GM21447 (cell line): Measurements from ENCODE around the gene MAD2L1BP.
"Not testable (repeated sequence)": the region's sequence is repeated elsewhere in the genome, so short reads cannot be mapped to it uniquely, and the experiment has no call there.

ENCODE experiments used
- ATAC-seq: cut with Tn5 transposase; IDR thresholded peaks from one replicate; pipeline ENCODE4 v1.9.1; 2021; ENCODE audit not compliant: unreplicated experiment

MAD2L1BP gene

DNA sequence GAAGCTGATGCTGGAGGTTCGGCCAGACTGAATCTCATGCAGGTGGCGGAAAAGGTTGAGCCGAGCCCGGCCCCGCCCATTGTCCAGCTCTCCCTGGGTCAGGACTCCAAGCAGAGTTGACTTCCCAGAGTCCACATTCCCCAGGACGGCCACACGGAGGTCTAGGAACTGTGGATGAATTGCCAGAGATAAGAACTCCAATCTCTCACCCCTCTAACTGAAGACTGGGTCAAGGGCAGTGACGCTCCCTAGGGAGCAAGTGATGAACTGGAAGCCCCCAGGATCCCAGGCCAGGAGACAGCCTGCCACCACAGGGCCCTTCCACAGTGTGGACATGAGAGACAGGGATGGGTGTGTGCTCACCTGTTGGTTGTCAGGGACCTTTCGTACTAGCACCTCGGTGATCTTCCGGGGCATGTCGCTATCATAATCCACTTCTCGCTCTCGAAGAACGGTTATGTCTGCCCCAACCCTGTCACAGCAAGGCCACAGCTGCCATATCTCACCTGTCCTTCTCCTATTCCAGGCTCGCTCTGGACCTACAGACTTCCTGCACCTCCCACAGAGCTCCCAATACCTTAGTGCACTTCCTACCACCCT is 10.1 kb upstream of the MAD2L1BP start:
- no peak for ATAC-seq

DNA sequence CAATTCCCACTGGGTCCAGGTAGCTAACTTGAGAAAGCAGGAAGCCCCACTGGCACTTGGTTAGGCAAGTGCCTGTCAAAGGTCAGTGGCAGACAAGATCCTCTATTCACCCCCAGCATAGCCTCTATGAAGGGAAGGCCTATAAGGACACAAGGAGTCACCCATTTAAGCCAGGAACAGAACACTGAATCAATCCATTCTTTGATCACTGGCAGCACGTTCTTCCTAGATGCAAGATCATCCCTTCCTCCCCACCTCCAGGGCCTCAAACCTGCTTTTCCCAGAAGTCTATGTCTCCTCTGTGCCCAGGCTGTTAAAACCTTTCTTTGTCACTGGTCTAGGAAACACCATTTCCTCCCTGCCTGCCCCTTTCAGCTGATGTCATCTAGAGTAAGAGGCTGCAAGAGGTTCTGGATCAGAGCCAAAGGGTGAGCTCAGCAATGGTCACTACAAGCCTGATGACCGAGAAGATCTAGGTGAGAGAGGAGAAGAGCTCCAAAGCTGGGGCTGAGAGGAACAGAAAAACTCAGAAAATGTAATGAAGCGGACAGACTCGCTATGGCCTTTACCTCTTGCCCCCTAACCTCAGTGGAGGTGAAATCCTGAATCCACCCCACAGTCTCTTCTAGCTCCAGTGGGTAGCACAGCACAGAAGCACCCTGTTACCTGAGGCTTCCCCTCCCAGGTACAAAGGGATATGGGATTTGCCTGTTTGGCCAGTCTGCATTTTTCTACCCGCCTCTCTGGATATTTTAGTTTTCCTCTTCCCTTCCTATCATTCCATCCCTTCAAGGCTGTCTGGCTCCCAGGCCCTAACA is 8.4 kb upstream of the MAD2L1BP start:
- no peak for ATAC-seq

DNA sequence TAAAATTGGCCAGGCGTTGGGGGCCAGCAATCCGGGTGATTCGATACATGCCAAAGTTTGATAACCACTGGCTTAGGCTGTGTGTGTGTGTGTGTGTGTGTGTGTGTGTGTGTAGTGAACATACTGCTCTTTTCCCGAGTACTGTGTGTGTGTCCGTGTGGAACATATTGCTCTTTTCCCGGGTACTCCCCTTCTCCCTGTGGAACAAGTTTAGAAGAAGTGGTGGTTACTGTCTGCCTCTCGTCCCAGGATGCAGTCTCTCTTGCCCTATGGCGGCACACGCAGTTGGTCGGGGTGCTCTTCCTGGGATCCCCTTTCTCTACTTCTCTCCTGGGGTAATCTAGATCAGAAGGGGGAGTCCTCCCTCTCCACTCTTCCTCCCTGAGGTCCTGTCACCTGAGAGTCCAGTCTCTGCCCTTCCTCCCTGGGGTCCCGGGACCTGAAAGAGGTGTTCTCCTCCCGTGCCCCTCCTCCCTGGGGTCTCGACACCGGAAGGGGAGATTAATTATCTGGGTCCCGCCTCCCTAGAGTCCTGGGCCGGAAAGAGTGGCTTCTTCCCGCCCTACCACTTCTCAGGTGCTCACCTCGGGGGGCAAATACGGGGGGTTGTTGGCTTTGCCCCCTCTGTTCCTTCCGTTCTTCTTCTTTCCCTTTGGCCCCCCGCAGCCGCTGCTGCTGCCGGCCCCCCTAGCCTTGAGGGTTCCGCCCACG is 7.1 kb upstream of the MAD2L1BP start:
- ATAC-seq, result no peak

DNA sequence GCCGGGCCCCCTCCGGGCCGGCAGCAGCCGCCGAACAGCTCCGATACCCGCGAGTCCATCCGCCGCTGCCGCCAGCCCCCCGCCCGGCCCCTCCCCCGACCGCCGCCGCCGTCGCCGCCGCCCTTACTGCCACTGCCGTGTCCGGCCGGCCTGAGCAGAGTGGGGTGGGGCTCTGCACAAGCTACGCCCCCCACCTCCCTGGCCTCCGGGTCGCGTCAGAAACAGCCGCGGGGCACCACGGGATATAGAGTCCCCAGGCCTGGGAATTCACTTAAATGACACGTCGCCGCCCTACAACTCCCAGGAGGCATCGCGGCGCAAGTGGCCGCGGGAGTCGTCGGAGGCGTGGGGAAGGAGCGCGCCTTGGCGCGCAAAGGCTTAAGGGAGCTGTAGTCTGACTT is 6.5 kb upstream of the MAD2L1BP start, which contains the start of gene GTPBP2:
Gene GTPBP2 (minus strand): TSS at position 161 of the 401 bp plus-strand sequence. CDS start 102 bp downstream, at position 59.
- ATAC-seq, result peak; percentile 74

DNA sequence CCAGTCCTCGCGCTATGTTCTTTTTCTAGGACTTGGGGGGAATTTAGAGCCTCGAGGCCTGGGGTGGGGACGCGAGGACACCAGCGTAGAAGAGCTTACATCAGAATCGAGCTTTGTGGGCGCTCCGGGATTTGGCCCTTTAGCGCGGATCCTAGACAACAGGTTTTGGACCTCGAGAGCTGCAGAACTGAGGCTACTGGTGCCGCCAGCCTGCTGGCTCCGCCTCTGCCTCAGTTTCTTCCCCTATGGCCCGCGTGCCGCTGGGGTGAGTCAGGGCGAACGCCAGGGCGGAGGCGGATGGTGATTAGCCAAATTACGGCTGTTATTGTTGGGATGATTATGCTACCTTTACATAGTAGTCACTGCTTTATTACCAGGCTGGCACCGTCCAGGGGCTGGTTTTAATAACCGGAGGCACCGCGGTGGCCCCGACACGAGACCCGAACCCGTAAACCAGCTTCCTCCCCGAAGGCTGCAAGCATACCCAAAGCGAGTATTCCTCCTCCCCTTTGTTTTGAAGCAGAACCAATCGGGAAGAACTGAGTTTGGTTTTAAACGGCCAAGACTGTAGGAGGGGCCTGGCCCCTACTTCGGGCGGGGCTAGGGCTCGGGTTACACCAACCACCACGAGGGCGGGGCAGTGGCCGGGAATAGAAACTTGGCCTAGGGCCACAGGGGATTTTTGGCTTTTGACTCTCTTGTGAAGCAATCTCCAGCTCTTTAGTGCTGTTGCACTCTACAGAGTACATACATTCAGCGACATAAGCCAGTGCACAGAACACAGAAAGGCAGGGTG is 5.9 kb upstream of the MAD2L1BP start:
- ATAC-seq, result peak; percentile 66

DNA sequence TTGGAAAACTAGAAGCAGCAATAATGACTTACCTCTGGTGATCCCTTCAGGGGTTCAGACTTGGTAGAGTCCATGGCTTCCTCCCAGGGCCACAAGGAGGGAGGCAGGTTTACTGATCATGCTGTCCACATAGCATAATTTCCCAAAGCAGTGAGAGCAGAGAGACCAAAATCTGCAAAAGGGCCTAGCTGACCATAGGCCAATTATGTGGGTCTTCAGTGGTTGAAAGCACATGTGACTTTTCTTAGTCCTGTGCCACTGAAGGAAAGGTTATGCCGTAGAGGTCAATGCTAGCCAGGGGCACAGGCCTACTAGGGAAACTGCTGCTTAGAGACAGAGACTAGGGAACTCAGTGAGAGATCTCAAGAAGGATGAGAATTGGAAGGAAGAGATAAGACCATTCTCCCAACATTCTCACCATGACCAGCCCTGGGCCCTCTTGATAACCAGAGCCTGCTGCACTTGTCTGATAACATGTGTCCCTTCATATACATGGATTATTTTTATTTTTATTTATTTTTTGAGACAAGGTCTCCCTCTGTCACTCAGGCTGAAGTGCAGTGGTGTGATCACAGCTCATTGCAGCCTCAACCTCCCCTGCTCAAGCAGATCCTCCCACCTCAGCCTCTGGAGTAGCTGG is 4.5 kb upstream of the MAD2L1BP start:
- ATAC-seq, result no peak

DNA sequence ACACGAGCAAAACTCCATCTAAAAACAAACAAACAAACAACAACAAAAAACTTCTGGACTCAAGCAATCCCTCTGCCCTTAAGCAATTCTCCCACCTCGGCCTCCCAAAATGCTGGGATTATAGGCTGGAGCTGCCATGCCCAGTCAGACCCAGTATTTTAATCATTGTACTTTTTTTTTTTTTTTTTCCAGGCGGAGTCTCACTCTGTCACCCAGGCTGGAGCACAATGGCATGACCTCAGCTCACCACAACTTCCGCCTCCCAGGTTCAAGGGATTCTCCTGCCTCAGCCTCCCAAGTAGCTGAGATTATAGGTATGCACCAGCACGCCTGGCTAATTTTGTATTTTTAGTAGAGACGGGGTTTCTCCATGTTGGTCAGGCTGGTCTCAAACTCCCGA is 2.6 kb upstream of the MAD2L1BP start:
- not testable (repeated sequence) for ATAC-seq

DNA sequence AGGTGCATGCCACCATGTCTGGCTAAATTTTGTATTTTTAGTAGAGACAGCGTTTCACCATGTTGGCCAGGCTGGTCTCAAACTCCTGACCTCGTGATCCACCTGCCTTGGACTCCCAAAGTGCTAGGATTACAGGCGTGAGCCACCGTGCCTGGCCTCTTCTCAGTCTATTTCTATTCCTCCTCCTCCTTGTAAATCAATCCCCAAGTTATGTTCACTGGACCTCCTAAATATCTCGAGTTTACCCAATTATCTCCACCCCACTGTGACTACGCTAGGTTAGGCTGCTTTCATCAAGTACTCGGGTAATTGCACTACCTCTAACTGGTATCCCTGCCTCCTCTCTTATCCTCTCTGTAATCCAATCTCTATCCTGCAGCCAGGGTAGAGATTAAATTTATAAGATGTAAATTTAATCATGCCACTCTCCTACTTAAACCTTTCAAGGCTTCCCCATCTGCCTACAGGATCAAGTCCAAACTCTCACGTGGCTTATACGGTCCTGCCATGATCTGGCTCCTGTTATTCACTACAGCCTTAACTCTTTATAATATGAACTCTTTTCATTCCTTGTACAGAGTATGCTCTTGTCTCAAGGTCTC is 837 bp upstream of the MAD2L1BP start:
- no peak for ATAC-seq

DNA sequence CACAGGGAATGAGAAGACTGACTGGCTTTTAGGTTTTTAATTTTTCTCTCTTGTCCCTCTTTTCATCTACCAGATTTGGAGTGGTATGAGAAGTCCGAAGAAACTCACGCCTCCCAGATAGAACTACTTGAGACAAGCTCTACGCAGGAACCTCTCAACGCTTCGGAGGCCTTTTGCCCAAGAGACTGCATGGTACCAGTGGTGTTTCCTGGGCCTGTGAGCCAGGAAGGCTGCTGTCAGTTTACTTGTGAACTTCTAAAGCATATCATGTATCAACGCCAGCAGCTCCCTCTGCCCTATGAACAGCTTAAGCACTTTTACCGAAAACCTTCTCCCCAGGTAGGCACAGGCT is 644 bp downstream of the MAD2L1BP start:
- no peak for ATAC-seq

DNA sequence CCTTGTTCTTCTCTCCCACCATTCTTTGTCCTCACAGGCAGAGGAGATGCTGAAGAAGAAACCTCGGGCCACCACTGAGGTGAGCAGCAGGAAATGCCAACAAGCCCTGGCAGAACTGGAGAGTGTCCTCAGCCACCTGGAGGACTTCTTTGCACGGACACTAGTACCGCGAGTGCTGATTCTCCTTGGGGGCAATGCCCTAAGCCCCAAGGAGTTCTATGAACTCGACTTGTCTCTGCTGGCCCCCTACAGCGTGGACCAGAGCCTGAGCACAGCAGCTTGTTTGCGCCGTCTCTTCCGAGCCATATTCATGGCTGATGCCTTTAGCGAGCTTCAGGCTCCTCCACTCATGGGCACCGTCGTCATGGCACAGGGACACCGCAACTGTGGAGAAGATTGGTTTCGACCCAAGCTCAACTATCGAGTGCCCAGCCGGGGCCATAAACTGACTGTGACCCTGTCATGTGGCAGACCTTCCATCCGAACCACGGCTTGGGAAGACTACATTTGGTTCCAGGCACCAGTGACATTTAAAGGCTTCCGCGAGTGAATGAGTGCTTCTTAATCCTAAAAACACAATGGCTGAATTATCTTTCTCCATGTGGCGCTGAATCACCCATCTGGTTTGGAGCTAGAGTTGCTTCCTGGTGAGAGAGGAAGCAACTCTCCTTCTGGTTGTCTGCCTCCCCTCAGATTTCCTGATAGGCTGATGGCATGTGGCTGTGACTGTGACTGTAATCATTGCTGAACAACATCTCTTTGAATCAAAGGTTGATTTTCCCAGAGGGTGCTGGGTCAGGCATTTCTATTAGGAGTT is 4.6 kb downstream of the MAD2L1BP start:
- no peak for ATAC-seq

DNA sequence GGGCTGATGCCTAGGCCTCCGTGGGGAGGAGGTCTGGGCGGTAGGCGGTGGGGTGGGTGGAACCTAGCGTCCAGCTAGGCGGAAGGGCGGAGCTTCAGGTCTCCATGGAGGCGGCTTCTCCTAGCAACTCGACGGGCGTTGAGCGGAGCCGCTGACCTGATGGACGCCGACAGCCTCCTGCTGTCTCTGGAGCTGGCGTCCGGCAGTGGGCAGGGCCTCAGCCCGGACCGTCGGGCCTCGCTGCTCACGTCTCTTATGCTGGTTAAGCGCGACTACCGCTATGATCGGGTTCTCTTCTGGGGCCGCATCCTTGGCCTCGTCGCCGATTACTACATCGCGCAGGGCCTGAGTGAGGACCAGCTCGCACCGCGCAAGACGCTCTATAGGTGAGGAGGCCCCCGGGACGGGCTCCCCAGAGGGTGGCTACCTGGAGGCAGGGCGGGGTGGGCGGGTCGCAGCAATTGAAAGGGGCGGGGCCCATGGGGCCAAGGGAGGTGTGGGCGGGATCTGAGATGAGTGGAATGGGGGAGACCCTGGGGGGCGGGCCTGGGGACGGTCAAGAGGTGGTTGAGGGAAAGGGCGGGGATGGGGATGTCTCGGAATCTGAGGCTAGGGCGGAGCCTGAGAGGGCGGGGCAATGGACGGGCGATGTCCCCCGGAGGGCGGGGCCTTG is 9.4 kb downstream of the MAD2L1BP start, which contains the start of gene RSPH9:
Gene RSPH9 (plus strand): TSS at position 97 of the 673 bp plus-strand sequence. CDS start 63 bp downstream, at position 160.
- peak; percentile 70 for ATAC-seq

DNA sequence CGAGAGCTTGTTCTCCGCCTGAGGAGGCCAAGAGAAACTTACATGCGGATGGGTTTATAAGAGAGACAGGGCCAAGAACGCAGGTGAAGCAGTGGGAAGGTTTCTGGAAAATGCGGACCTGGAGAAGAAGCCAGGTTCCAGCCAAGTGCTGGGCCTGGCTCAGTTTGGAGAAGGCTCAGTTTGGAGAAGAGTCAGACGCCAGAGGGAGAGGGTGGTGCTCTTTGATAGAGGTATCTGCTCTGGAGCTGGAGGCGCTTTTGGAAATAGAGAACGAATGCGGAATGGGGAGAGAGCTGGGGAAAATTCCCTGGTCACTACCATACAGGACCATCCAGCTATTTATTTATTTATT is 9.9 kb downstream of the MAD2L1BP start:
- ATAC-seq, result no peak

DNA sequence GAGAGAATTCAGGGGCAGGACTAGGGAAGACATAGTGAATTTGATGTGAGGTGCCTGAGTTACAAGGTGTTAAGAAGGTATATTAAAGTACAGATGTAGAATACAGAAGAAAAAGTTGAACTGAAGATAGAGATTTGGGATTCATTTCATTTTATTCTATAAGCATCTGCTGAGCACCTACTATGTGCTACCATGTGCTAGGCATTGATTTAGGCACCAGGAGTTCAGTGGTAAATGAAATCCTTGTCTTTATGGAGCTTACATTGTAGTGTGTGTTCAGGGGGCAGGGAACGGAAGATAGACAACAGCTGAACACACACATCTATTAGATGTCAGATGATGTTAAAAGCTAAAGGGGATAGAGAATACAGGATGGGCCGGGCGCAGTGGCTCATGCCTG is 12.0 kb downstream of the MAD2L1BP start:
- ATAC-seq, result no peak

DNA sequence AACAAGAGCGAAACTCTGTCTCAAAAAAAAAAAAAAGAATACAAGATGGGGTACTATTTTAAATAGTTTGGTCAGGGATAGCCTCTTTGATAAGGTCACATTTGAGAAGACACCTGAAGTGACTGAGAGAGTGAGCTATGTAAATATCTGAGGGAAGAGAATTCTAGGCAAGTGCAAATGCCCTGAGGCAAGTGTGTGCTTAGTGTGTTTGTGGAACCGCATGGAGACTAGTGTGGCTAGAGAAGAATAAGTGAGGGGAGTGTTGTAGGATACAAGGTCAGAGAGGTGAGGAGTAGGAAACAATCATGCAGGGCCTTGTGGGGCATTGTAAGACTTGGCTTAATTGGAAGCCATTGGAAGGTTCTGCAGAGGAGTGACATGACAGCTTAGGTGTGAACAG is 12.6 kb downstream of the MAD2L1BP start:
- ATAC-seq, result no peak

DNA sequence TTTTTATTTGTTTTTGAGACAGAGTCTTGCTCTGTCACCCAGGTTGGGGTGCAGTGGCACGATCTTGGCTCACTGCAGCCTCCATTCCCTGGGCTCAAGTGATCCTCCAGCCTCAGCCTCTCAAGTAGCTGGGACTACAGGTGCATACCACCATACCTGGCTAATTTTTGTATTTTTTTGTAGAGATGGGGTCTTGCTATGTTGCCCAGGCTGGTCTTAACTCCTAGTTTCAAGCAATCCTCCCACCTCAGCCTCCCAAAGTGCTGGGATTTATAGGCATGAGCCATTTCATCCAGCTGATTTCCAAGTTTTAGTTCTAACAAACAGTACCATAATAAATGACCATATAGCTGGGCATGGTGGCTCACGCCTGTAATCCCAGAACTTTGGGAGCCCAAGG is 17.2 kb downstream of the MAD2L1BP start:
- ATAC-seq, result not testable (repeated sequence)

DNA sequence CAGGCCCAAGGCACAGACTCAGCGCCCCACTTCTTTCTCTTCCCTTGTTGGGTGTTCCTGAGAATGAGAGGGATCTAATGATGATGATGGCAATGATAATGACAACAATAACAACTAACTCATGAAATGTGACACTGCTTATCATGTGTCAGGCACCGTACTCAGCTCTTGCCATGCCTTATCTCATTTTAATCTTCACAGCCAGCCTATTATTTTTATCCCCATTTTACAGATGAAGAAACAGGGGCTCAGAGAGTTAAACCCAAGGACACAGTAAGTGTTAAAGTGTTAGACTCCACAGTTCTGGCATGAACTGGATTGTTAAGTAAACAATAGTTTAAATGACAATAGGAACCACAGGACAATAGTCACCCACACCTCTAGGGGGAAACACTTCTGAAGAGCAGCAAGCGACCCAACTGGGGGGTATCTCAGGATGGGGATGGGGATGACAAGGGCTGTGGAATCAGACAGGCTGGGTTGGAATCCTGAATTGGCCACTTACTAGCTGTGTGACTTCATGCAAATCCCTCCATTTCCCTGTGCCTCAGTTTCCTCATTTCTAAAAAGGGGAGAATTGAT is 21.7 kb downstream of the MAD2L1BP start:
- no peak for ATAC-seq

DNA sequence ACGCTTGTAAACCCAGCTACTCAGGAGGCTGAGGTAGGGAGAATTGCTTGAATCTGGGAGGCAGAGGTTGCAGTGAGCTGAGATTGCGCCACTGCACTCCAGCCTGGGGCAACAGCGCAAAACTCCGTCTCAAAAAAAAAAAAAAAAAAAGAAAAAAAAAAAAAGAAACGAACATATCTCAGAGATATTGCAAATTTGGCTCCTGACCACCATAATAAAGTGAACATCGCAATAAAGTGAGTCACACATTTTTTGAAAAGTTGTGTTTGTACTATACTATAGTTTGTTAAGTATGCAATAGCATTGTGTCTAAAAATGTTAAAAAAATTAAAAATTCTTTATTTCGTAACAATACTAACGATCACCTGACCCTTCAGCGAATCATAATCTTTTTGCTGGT is 22.5 kb downstream of the MAD2L1BP start:
- no peak for ATAC-seq

DNA sequence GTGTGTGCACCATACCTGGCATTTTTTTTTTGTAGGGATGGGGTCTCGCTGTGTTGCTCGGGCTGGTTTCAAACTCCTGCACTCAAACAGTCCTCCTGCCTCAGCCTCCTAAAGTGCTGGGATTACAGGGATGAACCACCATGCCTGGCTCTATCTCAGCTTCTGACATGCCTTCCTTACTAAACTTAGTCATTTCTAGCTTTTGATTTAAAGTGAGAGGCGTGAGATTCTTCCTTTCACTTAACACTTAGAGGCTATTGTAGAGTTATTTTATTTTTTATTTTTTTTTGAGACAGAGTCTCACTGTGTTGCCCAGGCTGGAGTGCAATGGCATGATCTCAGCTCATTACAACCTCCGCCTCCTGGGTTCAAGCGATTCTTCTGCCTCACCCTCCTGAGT is 27.3 kb downstream of the MAD2L1BP start:
- not testable (repeated sequence) for ATAC-seq
